GM19328 (cell line): ENCODE results near the gene MAN1B1.
"Not testable (repeated sequence)": the region's sequence is repeated elsewhere in the genome, so short reads cannot be mapped to it uniquely, and the experiment has no call there.

Experiments used
- ATAC-seq: cut with Tn5 transposase; IDR thresholded peaks from one replicate; pipeline ENCODE4 v1.9.1; 2021; ENCODE audit warnings: mild to moderate bottlenecking, moderate library complexity; ENCODE audit not compliant: unreplicated experiment

MAN1B1 gene

GRCh38 chr9:137052293-137052692 is 34.5 kb upstream of the MAN1B1 start:
- ATAC-seq = no peak

DNA sequence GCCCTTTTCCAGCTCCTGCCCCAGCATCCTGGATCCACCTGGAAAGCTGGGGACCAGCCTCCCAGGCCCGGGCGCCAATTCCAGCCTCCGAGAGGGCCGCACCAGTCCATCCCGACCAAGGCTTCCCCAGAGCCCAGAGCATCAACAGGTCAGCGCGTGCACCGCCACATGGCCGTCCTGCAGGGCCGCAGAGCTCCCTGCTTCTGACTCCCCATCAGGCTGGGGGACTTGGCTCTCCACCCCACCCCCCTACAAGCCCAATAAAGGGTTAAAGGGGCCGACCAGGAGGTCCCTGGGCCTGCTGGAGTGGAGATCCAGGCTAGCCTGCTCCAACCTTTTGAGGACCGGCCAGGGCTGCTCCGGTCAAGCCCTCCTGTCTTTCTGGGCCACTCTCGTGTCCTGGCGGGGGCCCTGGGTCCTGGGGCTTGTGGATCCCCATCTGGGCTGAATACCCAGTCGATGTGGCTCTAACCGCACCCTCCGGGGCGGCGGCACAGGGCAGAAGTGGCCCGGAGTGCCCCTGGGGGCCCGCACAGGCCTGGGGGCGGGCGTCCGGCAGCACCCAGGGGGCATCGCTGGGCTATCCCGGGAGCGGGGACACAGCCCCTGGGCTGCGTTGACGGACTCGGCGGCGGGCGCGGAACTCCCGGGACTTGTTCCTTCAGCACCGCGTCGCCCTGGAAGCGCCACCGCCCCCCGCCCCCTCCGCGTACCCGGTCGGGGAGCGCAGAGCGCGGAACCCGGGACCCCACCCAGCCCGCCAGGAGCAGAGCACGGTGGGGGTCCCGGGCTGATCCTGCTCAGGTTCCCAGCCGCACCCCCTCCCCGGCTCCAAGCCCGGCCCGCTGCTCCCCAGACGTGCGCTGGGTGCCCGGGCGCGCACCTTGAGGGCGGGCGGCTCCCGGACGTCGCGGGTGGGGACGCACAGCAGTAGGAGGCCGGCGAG is 33.5 kb upstream of the MAN1B1 start:
- ATAC-seq = no peak

- no peak for ATAC-seq
These were observed 32.5 kb upstream of the MAN1B1 start, which contains the start of gene ENTPD2 for GRCh38 chr9:137053944-137054931. ENTPD2 (minus strand) TSS chr9:137054061; CDS start chr9:137053997, 64 bp downstream.

- no peak for ATAC-seq
These were observed 31.8 kb upstream of the MAN1B1 start for GRCh38 chr9:137054932-137055384.

GRCh38 chr9:137055385-137056364 is 31.1 kb upstream of the MAN1B1 start:
- ATAC-seq = no peak

DNA sequence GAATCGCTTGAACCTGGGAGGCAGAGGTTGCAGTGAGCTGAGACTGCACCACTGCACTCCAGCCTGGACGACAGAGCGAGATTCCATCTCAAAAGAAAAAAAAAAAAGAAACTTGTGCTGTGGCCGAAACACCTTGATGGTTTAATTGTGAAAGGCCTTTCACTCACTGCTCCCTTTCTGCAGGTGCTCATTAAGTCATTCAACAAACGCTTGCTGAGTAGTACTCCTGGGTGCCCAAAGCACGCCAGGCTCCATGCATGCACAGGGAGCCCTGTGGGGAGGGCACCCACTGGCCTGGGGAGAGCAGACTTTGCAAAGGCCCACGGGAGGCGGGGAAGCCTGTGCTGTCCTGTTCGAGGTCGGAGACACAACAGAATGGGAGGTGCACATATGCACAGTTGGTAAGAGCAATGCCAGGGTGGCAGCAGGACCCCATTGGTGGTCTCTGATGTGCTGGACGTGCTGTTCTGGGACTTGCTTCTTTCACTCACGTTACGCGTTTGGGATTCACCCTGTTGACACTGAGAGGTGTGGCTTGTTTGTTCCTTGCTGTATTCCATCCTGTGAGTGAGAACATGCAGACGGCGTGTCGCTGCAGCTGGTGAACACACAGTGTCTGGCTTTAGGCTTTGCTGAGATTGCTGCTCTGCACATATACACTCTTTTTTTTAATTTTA is 29.9 kb upstream of the MAN1B1 start:
- no peak for ATAC-seq

- ATAC-seq = no peak
These were observed 29.2 kb upstream of the MAN1B1 start for GRCh38 chr9:137057545-137057944.

DNA sequence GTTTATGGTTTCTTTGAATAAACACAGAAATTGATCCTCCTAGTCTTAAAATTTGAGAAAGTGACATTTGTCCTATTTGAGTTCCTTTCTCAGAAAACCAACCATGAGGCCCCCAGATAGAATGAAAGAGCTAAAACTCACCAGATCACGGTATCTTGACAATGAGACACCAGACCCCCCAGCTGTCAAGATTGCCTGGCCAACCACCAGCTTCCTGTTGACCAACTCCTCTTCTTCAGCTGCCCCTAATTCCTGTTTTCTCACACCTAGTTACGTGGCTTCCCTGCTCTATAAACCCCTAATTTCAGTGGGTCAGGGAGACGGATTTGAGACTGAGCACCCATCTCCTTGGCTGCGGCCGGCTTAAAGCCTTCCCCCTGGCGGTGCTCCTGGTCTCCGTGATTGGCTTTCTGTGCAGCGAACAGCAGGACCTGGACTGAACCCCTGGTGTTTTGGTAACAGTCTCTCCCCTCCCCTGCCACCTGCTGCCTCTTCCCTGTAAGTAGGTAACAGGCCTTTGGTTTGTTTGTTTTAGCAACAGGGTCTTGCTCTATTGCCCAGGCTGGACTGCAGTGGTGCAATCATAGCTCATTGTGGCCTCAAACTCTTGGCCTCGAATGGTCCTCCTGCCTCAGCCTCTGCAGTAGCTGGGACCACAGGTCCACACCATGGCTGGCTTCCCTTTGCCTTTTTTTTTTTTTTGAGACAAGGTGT is 28.1 kb upstream of the MAN1B1 start:
- no peak for ATAC-seq

- no peak for ATAC-seq
These were observed 24.4 kb upstream of the MAN1B1 start for GRCh38 chr9:137062384-137062783.

DNA sequence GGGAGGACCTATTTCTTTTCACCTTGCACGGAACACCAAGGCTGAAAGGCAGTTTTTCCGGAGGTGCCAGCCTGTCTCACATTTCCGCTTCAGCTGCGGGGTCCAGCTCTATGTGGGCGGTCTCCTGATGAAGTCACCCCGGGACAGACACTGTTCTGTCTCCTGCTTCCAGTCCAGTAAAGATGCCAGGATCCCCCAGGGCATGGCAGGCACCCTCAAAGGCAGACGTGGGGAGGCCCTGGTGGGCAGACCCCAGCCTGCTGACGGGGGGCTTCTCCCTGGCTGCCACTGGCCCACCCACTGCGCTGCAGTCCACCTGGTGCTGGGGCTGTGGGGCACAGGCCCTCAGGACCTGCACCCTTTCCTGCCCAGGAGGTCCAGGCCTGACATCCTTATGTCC is 24.0 kb upstream of the MAN1B1 start:
- not testable (repeated sequence) for ATAC-seq

DNA sequence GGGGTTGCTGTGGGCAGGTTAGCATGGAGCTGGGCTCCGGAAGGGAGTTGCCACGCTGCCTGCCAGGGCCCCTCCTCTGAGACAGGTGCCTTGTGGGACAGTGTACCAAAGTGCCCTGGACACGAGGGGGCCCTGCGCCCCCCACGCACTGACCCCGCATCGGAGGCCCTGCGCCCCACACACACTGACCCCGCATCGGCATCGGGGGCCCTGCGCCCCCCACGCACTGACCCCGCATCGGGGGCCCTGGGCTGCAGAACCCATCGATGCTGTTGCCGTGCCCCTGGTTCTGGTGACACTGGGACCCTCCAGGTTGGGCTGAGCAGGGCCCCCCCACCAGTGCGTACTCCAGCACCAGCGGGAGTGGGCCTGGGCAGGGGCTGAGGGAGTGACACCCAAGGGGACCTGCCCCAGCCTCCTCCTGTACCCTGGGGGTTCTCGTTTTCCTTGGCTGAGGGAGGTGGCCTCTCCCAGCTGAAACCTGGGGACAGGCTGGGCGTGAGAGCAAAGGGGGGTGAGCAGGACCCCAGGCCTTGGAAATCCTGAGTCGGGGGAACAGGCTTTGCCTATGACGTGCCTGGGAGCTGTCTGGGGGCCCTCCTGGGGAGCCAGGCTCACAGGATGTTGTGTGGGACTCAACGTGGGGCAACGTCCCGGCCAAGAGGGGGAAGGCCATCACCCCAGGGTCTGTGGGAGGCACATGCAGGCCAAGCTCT is 23.3 kb upstream of the MAN1B1 start:
- ATAC-seq = no peak

GRCh38 chr9:137064027-137064879 is 22.5 kb upstream of the MAN1B1 start:
- ATAC-seq = no peak

DNA sequence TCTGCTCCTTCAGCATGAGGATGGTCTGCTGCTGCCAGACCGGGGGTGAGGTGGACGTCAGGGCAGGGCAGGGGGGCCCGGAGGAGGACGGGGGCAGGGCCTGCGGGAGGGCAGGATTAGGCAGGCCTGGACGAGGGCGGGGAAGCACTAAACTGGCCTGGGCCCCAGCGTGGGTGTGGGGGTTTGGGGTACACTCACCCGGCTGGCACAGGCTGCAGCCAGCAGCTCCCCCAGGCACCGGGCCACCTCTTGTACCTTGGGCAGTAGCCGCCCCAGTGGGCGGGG is 22.0 kb upstream of the MAN1B1 start:
- ATAC-seq = no peak

- ATAC-seq = no peak
These were observed 21.3 kb upstream of the MAN1B1 start for GRCh38 chr9:137065336-137065967.

- ATAC-seq = no peak
These were observed 20.5 kb upstream of the MAN1B1 start for GRCh38 chr9:137066096-137066861.

- ATAC-seq = no peak
These were observed 18.8 kb upstream of the MAN1B1 start for GRCh38 chr9:137067860-137068538.
